22Rv1 (cell line): ENCODE measurements around the gene RPL31.

ENCODE experiments used
- H3K27ac ChIP-seq: fragments of 450-650 bp; 2 replicates; pipeline ENCODE4 v1.5.1; 2017
- CTCF ChIP-seq: fragments of 450-650 bp; IDR thresholded peaks from 2 replicates; pipeline ENCODE4 v1.5.1; 2017; ENCODE audit warnings: mild to moderate bottlenecking
- ZFX ChIP-seq: fragments of 450-650 bp; IDR thresholded peaks from 2 replicates; pipeline ENCODE4 v1.6.1; 2017; ENCODE audit warnings: antibody characterized with exemption, borderline replicate concordance

The RPL31 gene

GRCh38 chr2:100974712-100975520, 27.2 kb upstream of the RPL31 start:
- TF ChIP-seq ZFX (no peak), CTCF (no peak)
- H3K27ac ChIP-seq: no peak overlapping the region

- H3K27ac ChIP-seq: no peak overlapping the region
- no peak for TF ChIP-seq ZFX
- no peak for TF ChIP-seq CTCF
These were observed 26.6 kb upstream of the RPL31 start for GRCh38 chr2:100975521-100975785.

DNA sequence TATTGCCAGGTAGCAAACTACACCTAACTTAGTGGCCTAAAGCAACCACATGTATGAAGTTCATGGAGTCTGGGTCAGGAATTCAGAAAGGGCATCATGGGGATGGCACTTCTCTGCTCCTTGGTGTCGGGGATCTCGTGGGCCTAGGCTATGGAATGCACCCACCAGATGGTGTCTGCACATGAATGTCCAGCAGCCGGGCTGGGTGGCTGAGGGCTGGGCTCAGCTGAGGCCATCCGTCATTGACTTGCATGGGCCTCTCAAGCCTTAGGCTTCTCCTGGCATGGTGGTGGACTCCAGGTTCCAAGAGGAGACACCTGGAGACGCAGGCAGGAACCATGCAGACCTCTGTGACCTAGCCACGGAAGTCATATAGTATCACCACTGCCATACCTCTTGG, 26.0 kb upstream of the RPL31 start:
- no peak for TF ChIP-seq ZFX
- TF ChIP-seq CTCF: no peak
- H3K27ac ChIP-seq: no peak overlapping the region

DNA sequence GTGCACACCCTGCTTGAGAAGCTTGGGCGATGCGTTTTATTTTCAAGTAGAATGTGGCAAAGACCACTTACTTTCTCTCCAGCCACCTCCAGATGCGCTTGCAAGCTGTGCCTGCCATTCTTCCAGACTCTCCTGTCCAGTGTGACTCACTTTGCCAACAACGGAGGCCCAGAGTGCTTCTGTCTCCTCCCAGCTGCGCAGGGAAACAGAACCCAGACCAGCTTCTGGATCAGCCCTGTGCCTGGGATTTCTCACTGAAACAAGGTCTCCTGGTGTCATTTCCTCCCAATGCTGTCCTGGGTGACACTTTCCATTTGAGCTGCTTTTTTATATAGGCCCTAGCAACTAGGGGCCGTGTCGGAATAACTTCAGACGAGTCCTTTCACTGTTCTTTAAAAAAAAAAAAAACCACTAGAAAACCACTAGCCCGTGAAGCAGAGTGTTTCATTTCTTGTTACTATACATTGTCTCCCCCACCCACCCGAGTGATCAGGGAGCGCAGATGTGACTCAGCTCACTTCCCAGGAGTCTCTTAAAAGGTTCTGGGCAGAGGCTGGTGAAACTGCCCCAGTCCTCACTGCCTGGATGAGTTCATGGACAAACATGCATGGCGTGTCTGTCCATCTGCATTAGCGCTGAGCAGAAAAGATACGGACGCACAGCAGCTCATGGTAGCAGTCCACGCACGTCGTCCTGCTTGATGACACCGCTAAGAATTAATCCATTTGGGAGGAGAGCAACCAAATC, 25.3 kb upstream of the RPL31 start:
- no peak overlapping the region for H3K27ac ChIP-seq
- no peak for TF ChIP-seq CTCF
- TF ChIP-seq ZFX: no peak

- no peak overlapping the region for H3K27ac ChIP-seq
- TF ChIP-seq ZFX (no peak), CTCF (no peak)
These were observed 24.6 kb upstream of the RPL31 start for GRCh38 chr2:100977511-100977910.

DNA sequence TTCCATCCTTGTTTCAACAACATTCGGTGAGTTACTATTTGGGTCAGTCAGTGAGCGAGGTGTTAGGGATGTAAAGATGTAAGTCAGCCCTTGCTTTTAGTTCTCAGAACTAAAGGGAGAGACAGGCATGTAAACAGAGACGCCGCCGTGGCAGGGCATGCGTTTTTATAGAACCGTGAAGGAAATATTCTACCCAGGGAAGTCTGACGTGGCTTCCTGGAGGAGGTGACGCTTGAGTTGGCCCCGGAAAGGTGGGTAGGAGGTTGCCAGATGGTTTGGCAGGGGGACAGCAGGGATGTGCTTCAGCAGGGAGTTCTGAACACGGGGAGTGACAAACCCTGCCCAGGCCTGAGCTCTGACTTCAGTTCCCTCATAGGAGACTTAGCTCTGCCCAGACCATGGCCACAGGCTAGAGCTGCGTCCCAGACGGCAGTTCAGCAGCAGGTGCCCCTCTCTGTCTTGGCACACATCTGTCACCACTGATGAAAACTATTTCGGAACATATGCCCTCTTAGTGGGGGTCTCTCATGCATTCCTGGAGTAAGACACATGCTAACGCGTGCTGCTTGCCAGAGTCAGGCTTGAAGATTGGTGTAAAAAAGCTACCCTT, 23.4 kb upstream of the RPL31 start:
- H3K27ac ChIP-seq: no peak overlapping the region
- no peak for TF ChIP-seq CTCF

DNA sequence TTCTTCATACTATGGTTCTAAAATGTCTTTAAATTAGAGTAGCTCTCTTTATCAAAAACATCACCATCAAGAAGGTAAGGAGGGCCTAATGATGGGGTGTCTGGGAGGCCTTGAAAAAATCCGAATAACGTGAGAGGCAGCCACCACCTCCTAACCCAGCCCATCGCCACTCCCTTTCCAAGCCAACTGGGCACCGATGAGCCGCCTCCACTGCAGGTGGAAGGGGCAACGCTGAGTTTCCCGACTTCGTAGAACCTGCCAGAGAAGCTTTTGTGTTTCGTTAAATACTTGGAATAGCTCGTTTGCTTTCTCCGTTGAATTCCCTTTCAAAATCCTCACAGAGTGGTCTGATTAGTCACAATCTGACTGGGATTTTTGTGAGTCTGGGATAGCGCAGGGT, 22.0 kb upstream of the RPL31 start:
- no peak overlapping the region for H3K27ac ChIP-seq
- TF ChIP-seq ZFX (no peak), CTCF (no peak)
